Esophagus muscularis mucosa (tissue), 3 donors: ENCODE results near the gene PTCD3.

Experiments
- POLR2AphosphoS5 ChIP-seq, 2 donors: sonication (generic); formaldehyde crosslinking; IDR thresholded peaks; one replicate each; pipeline ENCODE4 v1.6.1; 2017; ENCODE audit warnings: antibody characterized with exemption in 2 of 2
- TF ChIP-seq, protein P1 (sequence below), 3 experiments: fragments of 200-600 bp in 2 of 3; fragments of 450-650 bp in 1 of 3; sonication (generic) in 2 of 3; IDR thresholded peaks; one replicate each; pipeline ENCODE4 v1.5.1; 2017 to 2019; ENCODE audit warnings: antibody characterized with exemption in 3 of 3, mild to moderate bottlenecking in 2 of 3, moderate library complexity in 1 of 3

DNA sequence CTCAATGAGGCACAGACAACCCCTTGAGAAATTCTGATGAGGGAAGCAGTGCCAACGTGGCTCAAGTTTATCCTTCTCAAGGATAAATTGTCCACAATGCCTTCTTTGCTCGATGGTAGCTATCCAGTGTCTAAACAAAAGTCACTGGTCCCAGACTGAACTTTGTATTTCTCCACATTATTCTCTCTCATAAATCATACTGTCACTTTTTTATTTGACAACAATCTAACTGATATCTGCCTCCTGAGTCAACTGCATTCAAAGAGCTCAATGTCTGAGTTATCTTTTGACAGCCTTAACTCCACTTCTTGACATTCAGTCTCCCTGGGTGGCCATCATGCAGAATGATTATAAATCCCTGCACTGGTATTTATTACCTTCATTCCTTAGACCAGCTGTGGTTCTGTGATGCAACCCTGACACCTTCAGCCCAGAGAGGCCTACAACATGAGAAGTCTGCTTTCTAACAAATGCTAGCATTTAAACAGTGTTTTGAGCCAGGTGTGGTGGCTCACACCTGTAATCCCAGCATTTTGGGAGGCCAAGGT is 51.0 kb downstream of the PTCD3 start:
- TF ChIP-seq, protein P1, sequence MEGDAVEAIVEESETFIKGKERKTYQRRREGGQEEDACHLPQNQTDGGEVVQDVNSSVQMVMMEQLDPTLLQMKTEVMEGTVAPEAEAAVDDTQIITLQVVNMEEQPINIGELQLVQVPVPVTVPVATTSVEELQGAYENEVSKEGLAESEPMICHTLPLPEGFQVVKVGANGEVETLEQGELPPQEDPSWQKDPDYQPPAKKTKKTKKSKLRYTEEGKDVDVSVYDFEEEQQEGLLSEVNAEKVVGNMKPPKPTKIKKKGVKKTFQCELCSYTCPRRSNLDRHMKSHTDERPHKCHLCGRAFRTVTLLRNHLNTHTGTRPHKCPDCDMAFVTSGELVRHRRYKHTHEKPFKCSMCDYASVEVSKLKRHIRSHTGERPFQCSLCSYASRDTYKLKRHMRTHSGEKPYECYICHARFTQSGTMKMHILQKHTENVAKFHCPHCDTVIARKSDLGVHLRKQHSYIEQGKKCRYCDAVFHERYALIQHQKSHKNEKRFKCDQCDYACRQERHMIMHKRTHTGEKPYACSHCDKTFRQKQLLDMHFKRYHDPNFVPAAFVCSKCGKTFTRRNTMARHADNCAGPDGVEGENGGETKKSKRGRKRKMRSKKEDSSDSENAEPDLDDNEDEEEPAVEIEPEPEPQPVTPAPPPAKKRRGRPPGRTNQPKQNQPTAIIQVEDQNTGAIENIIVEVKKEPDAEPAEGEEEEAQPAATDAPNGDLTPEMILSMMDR (IDR thresholded peaks at IDR 0.05), result no peak
- TF ChIP-seq POLR2AphosphoS5 (IDR thresholded peaks at IDR 0.05), result no peak
